Smooth muscle cell (in vitro differentiated cells): Measurements from ENCODE around the gene TAT. TPM values are rescaled to one million over a fixed set of nuclear protein-coding genes. Genes with fewer than 3 reads are reported as not detected.

ENCODE experiments used
- DNase-seq: peaks from one replicate; lab custom pipeline; 2025; ENCODE audit not compliant: unreplicated experiment; lab: John Stamatoyannopoulos, UW
- H2AFZ ChIP-seq: fragments of 200-600 bp; sonication (generic); 2 replicates; pipeline ENCODE4 v1.6.0; 2016; ENCODE audit warnings: antibody characterized with exemption, low read depth, mild to moderate bottlenecking
- H3F3A ChIP-seq: fragments of 200-600 bp; sonication (generic); 2 replicates; pipeline ENCODE4 v1.6.0; 2017; ENCODE audit warnings: antibody characterized with exemption, low read depth
- H3K27ac ChIP-seq: fragments of 200-600 bp; sonication (generic); 2 replicates; pipeline ENCODE4 v1.5.1; 2016; ENCODE audit warnings: low read depth, mild to moderate bottlenecking
- H3K27me3 ChIP-seq: fragments of 200-600 bp; sonication (generic); 2 replicates; pipeline ENCODE4 v1.6.1; 2016; ENCODE audit warnings: low read depth, mild to moderate bottlenecking
- H3K36me3 ChIP-seq: fragments of 200-600 bp; sonication (generic); 2 replicates; pipeline ENCODE4 v1.5.1; 2016; ENCODE audit warnings: low read depth
- H3K4me1 ChIP-seq: fragments of 200-600 bp; sonication (generic); 2 replicates; pipeline ENCODE4 v1.5.1; 2016; ENCODE audit warnings: low read depth
- H3K4me2 ChIP-seq: fragments of 200-600 bp; sonication (generic); 2 replicates; pipeline ENCODE4 v1.6.0; 2016; ENCODE audit warnings: mild to moderate bottlenecking
- H3K4me3 ChIP-seq: fragments of 200-600 bp; sonication (generic); 2 replicates; pipeline ENCODE4 v1.5.1; 2016; ENCODE audit warnings: mild to moderate bottlenecking
- H3K79me2 ChIP-seq: fragments of 200-600 bp; sonication (generic); 2 replicates; pipeline ENCODE4 v1.6.0; 2016; ENCODE audit warnings: low read depth, mild to moderate bottlenecking
- H3K9ac ChIP-seq: fragments of 200-600 bp; sonication (generic); 2 replicates; pipeline ENCODE4 v1.6.0; 2016; ENCODE audit warnings: low read depth
- H3K9me3 ChIP-seq: fragments of 200-600 bp; sonication (generic); replicated peaks from 2 replicates; pipeline ENCODE4 v1.5.1; 2016; ENCODE audit warnings: low read depth
- H4K20me1 ChIP-seq: fragments of 200-600 bp; sonication (generic); 2 replicates; pipeline ENCODE4 v1.6.0; 2016; ENCODE audit warnings: low read depth
- CTCF ChIP-seq: fragments of 200-600 bp; sonication (generic); IDR thresholded peaks from 2 replicates; pipeline ENCODE4 v1.5.1; 2017; ENCODE audit warnings: borderline replicate concordance, mild to moderate bottlenecking, antibody characterized with exemption; ENCODE audit not compliant: insufficient read depth, poor library complexity, severe bottlenecking
- WGBS: methylation state at CpG from one replicate; pipeline ENCODE4 v1.1.7; 2016; ENCODE audit warnings: low lambda C conversion rate; 5-methylcytosine and 5-hydroxymethylcytosine counted together
- polyA plus RNA-seq: library from polyadenylated mRNA; unstranded; fragments of >200 nt; fragmentation: Nextera tagmentation; extraction: Ambion mirVana; gene quantifications from 2 replicates; pipeline ENCODE4 v1.2.1, GENCODE V29; 2016
- small RNA-seq: library from RNA; depleted of rRNA; stranded (forward); fragments of <200 nt; gene quantifications from one replicate; pipeline ENCODE3, GENCODE V24; 2014
- total RNA-seq: library from RNA; depleted of rRNA; stranded (reverse); fragments of >200 nt; gene quantifications from 2 replicates; pipeline ENCODE4 v1.2.3, GENCODE V29; 2014

TAT gene
- total and polyA plus RNA-seq, 2 experiments from 2014 or later: not detected

- Histone ChIP-seq H3K9me3 (no peaks in the 10 kb centered on the region), H3K27me3 (peaks cover 10% of the 10 kb centered on the region), H2AFZ (peak within 1 kb of the TSS; percentile 64), H3K36me3 (no peaks in the 10 kb centered on the region), H3K27ac (no peak within 1 kb of the TSS), H3F3A (no peaks in the 10 kb centered on the region), H4K20me1 (no peaks in the 10 kb centered on the region), H3K4me3 (peak within 1 kb of the TSS; percentile 11), H3K9ac (no peak within 1 kb of the TSS), H3K4me2 (peak within 1 kb of the TSS; percentile 76), H3K4me1 (peaks cover 13% of the 10 kb centered on the region), H3K79me2 (no peaks in the 10 kb centered on the region)
- no peak for TF ChIP-seq CTCF
- WGBS: 2% methylated on average over 9 of the region's 9 CpGs
- DNase-seq: no peak
These were observed 50.7 kb downstream of the TAT start, which contains the start of gene CHST4 for GRCh38 chr16:71526111-71526631. CHST4 (plus strand) TSS chr16:71526426; CDS start chr16:71536678, 10,252 bp downstream.

- no peak overlapping the region for H2AFZ ChIP-seq
- H3K36me3 ChIP-seq: no peaks in the 10 kb centered on the region
- no peaks in the 10 kb centered on the region for H3K9me3 ChIP-seq
- H3K79me2 ChIP-seq: no peaks in the 10 kb centered on the region
- no peaks in the 10 kb centered on the region for H3F3A ChIP-seq
- H3K4me1 ChIP-seq: peaks cover 13% of the 10 kb centered on the region
- H3K4me2 ChIP-seq: no peak overlapping the region
- H4K20me1 ChIP-seq: no peaks in the 10 kb centered on the region
- H3K9ac ChIP-seq: no peak overlapping the region
- peaks cover 10% of the 10 kb centered on the region for H3K27me3 ChIP-seq
- no peak for TF ChIP-seq CTCF
- 62% methylated on average over 16 of the region's 16 CpGs for WGBS
- DNase-seq: no peak
- no peak overlapping the region for H3K27ac ChIP-seq
- no peak overlapping the region for H3K4me3 ChIP-seq
These were observed 52.0 kb downstream of the TAT start for GRCh38 chr16:71524566-71525553.

GRCh38 chr16:71520550-71520949, 56.3 kb downstream of the TAT start:
- no peaks in the 10 kb centered on the region for H3F3A ChIP-seq
- no peaks in the 10 kb centered on the region for H4K20me1 ChIP-seq
- H3K4me2 ChIP-seq: no peak overlapping the region
- DNase-seq: no peak
- H3K4me1 ChIP-seq: no peaks in the 10 kb centered on the region
- H3K9ac ChIP-seq: no peak overlapping the region
- H3K4me3 ChIP-seq: no peak overlapping the region
- no peak for TF ChIP-seq CTCF
- H3K27me3 ChIP-seq: peaks cover 10% of the 10 kb centered on the region
- 69% methylated on average over 3 of the region's 3 CpGs for WGBS
- H3K79me2 ChIP-seq: no peaks in the 10 kb centered on the region
- no peaks in the 10 kb centered on the region for H3K36me3 ChIP-seq
- H2AFZ ChIP-seq: no peak overlapping the region
- H3K9me3 ChIP-seq: no peaks in the 10 kb centered on the region
- no peak overlapping the region for H3K27ac ChIP-seq

Small RNAs within 50 kb of the gene (small RNA-seq; reads per million reads assigned to genes)
- not detected for gene RNU6-1061P

Other genes with a start within 250 kb of the TAT start
- gene CALB2, start 218.4 kb downstream of the TAT start, total RNA-seq: 23.6 and 30.2 TPM in 2 replicates
- gene CALB2, start 218.4 kb downstream of the TAT start, polyA plus RNA-seq: 56.1 and 60.7 TPM in 2 replicates
- not detected in 2 replicates for gene TLE7, start 135.0 kb downstream of the TAT start, total RNA-seq
- not detected in 2 replicates for gene TLE7, start 135.0 kb downstream of the TAT start, polyA plus RNA-seq
- gene ZNF23, start 114.8 kb downstream of the TAT start, total RNA-seq: 6.8 and 14.1 TPM in 2 replicates
- gene ZNF23, start 114.8 kb downstream of the TAT start, polyA plus RNA-seq: 7.2 and 13.1 TPM in 2 replicates
- gene ZNF19, start 87.8 kb downstream of the TAT start, total RNA-seq: 3.3 and 4.6 TPM in 2 replicates
- gene ZNF19, start 87.8 kb downstream of the TAT start, polyA plus RNA-seq: 0.37 and 2.2 TPM in 2 replicates
- not detected in 2 replicates for gene CHST4, start 50.7 kb downstream of the TAT start, total RNA-seq
- gene CHST4, start 50.7 kb downstream of the TAT start, polyA plus RNA-seq: not detected in 2 replicates
- 1.7 and 2.4 TPM in 2 replicates for gene MARVELD3, start 49.1 kb upstream of the TAT start, total RNA-seq
- gene MARVELD3, start 49.1 kb upstream of the TAT start, polyA plus RNA-seq: 1.5 and 6.6 TPM in 2 replicates
- gene PHLPP2, start 147.6 kb upstream of the TAT start, total RNA-seq: 5.3 and 6.6 TPM in 2 replicates
- 1.5 and 2.3 TPM in 2 replicates for gene PHLPP2, start 147.6 kb upstream of the TAT start, polyA plus RNA-seq
- gene AP1G1, start 231.7 kb upstream of the TAT start, total RNA-seq: 84.4 and 90.3 TPM in 2 replicates
- gene AP1G1, start 231.7 kb upstream of the TAT start, polyA plus RNA-seq: 17.1 and 19.8 TPM in 2 replicates